Measurements from ENCODE around the gene DHX35. TPM values are rescaled to one million over a fixed set of nuclear protein-coding genes. Genes with fewer than 3 reads are reported as not detected.

The DHX35 gene
- total and polyA plus RNA-seq, 2 experiments from 2014 or later, result 4.5 to 10.7 TPM

GRCh38 chr20:39069976-39070375 lies 107.8 kb downstream of the DHX35 start:
- TF ChIP-seq EZH2 (IDR thresholded peaks at IDR 0.05; ENCODE audit: insufficient read depth, poor library complexity, severe bottlenecking) (no peak), EZH2phosphoT487 (IDR thresholded peaks at IDR 0.05; ENCODE audit: insufficient read depth, low read depth) (no peak)
- Histone ChIP-seq H2AFZ (no peak overlapping the region), H3K9ac (no peak overlapping the region), H4K20me1 (ENCODE audit: insufficient read depth) (no peaks in the 10 kb centered on the region), H3K9me2 (ENCODE audit: insufficient read depth) (no peaks in the 10 kb centered on the region), H3K36me3 (ENCODE audit: low read depth) (no peaks in the 10 kb centered on the region), H3K4me3 (no peak overlapping the region), H3K79me2 (ENCODE audit: insufficient read depth) (no peaks in the 10 kb centered on the region), H3K27ac (no peak overlapping the region), H3K4me1 (ENCODE audit: insufficient read depth) (peaks cover 16% of the 10 kb centered on the region), H3K27me3 (replicated peaks; ENCODE audit: insufficient read depth) (peaks cover 11% of the 10 kb centered on the region; the same call in 1 of the 2 replicates), H3F3A (ENCODE audit: insufficient read depth) (0 out of 2 replicates have a peak, but pooled peaks cover 17% of the 10 kb centered on the region), H3K9me3 (ENCODE audit: low read depth) (no peaks in the 10 kb centered on the region), H3K4me2 (ENCODE audit: unreplicated experiment) (no peak overlapping the region)
- peak; percentile 50 for DNase-seq
- 38 to 39% methylated on average over 6 of the region's 6 CpGs for WGBS, 2 experiments (ENCODE audit: low coverage in 1 of 2, low lambda C conversion rate in 2 of 2, missing lambda C conversion rate in 2 of 2)
- in situ Hi-C loops (cut with MboI), result no loop called here

GRCh38 chr20:39070484-39071231 lies 108.5 kb downstream of the DHX35 start:
- peak; percentile 92 for DNase-seq
- H3F3A ChIP-seq (ENCODE audit: insufficient read depth), result 0 out of 2 replicates have a peak, but pooled peaks cover 17% of the 10 kb centered on the region
- no peak for TF ChIP-seq EZH2phosphoT487 (IDR thresholded peaks at IDR 0.05; ENCODE audit: insufficient read depth, low read depth)
- no peak for TF ChIP-seq EZH2 (IDR thresholded peaks at IDR 0.05; ENCODE audit: insufficient read depth, poor library complexity, severe bottlenecking)
- in situ Hi-C loops (cut with MboI), result no loop called here
- WGBS, 2 experiments (ENCODE audit: low coverage in 1 of 2, low lambda C conversion rate in 2 of 2, missing lambda C conversion rate in 2 of 2), result 26 to 28% methylated on average over 7 of the region's 7 CpGs
- H3K4me2 ChIP-seq (ENCODE audit: unreplicated experiment), result peak overlapping the region; percentile 44
- H3K27ac ChIP-seq, result peak overlapping the region; percentile 43
- H2AFZ ChIP-seq, result 0 out of 2 replicates have a peak overlapping the region, but pooled peaks have one; percentile 5
- H3K9me2 ChIP-seq (ENCODE audit: insufficient read depth), result no peaks in the 10 kb centered on the region
- peaks cover 16% of the 10 kb centered on the region for H3K4me1 ChIP-seq (ENCODE audit: insufficient read depth)
- peaks cover 17% of the 10 kb centered on the region for H3K27me3 ChIP-seq (replicated peaks; ENCODE audit: insufficient read depth)
- no peak overlapping the region for H3K4me3 ChIP-seq
- no peaks in the 10 kb centered on the region for H3K36me3 ChIP-seq (ENCODE audit: low read depth)
- H4K20me1 ChIP-seq (ENCODE audit: insufficient read depth), result no peaks in the 10 kb centered on the region
- no peaks in the 10 kb centered on the region for H3K79me2 ChIP-seq (ENCODE audit: insufficient read depth)
- H3K9me3 ChIP-seq (ENCODE audit: low read depth), result no peaks in the 10 kb centered on the region
- peak overlapping the region; percentile 18; the same call in 1 of the 2 replicates for H3K9ac ChIP-seq

- 0 out of 2 replicates have a peak, but pooled peaks cover 17% of the 10 kb centered on the region for H3F3A ChIP-seq (ENCODE audit: insufficient read depth)
- TF ChIP-seq EZH2phosphoT487 (IDR thresholded peaks at IDR 0.05; ENCODE audit: insufficient read depth, low read depth) (no peak), EZH2 (IDR thresholded peaks at IDR 0.05; ENCODE audit: insufficient read depth, poor library complexity, severe bottlenecking) (no peak)
Measured at GRCh38 chr20:39072132-39072531, 110.0 kb downstream of the DHX35 start.

GRCh38 chr20:39072653-39073052 lies 110.5 kb downstream of the DHX35 start:
- WGBS, 2 experiments (ENCODE audit: low coverage in 1 of 2, low lambda C conversion rate in 2 of 2, missing lambda C conversion rate in 2 of 2), result 77 to 92% methylated on average over 2 of the region's 2 CpGs
- Histone ChIP-seq H3K4me1 (ENCODE audit: insufficient read depth) (peaks cover 16% of the 10 kb centered on the region), H3K9me2 (ENCODE audit: insufficient read depth) (no peaks in the 10 kb centered on the region), H3K79me2 (ENCODE audit: insufficient read depth) (no peaks in the 10 kb centered on the region), H3K4me2 (ENCODE audit: unreplicated experiment) (no peak overlapping the region), H3K36me3 (ENCODE audit: low read depth) (no peaks in the 10 kb centered on the region), H3K4me3 (no peak overlapping the region), H4K20me1 (ENCODE audit: insufficient read depth) (no peaks in the 10 kb centered on the region), H3F3A (ENCODE audit: insufficient read depth) (0 out of 2 replicates have a peak, but pooled peaks cover 14% of the 10 kb centered on the region), H2AFZ (no peak overlapping the region), H3K27ac (no peak overlapping the region), H3K9ac (no peak overlapping the region), H3K27me3 (replicated peaks; ENCODE audit: insufficient read depth) (peaks cover 27% of the 10 kb centered on the region), H3K9me3 (ENCODE audit: low read depth) (no peaks in the 10 kb centered on the region)
- no peak for TF ChIP-seq EZH2phosphoT487 (IDR thresholded peaks at IDR 0.05; ENCODE audit: insufficient read depth, low read depth)
- no peak for TF ChIP-seq EZH2 (IDR thresholded peaks at IDR 0.05; ENCODE audit: insufficient read depth, poor library complexity, severe bottlenecking)
- DNase-seq, result no peak
- in situ Hi-C loops (cut with MboI), result no loop called here

More at GRCh38 chr20:39072132-39072531, 110.0 kb downstream of the DHX35 start:
- Histone ChIP-seq H3K9me3 (ENCODE audit: low read depth) (no peaks in the 10 kb centered on the region), H2AFZ (no peak overlapping the region), H3K36me3 (ENCODE audit: low read depth) (no peaks in the 10 kb centered on the region), H3K9ac (no peak overlapping the region), H3K27me3 (replicated peaks; ENCODE audit: insufficient read depth) (peaks cover 26% of the 10 kb centered on the region), H4K20me1 (ENCODE audit: insufficient read depth) (no peaks in the 10 kb centered on the region), H3K79me2 (ENCODE audit: insufficient read depth) (no peaks in the 10 kb centered on the region), H3K4me2 (ENCODE audit: unreplicated experiment) (no peak overlapping the region), H3K4me1 (ENCODE audit: insufficient read depth) (peaks cover 16% of the 10 kb centered on the region), H3K9me2 (ENCODE audit: insufficient read depth) (no peaks in the 10 kb centered on the region), H3K27ac (no peak overlapping the region), H3K4me3 (no peak overlapping the region)
- DNase-seq, result no peak
- in situ Hi-C loops (cut with MboI), result no loop called here
- 76 to 82% methylated on average over 7 to 11 of the region's 11 CpGs for WGBS, 2 experiments (ENCODE audit: low coverage in 1 of 2, low lambda C conversion rate in 2 of 2, missing lambda C conversion rate in 2 of 2)

Measured in GM23248 (cell line).